Esophagus muscularis mucosa (tissue), 4 donors: ENCODE results near the gene ABCC8. TPM values are rescaled to one million over a fixed set of nuclear protein-coding genes. Genes with fewer than 3 reads are reported as not detected.

Experiments used
- DNase-seq: peaks from one replicate; pipeline ENCODE4 v3.0.0-alpha.2; 2017; ENCODE audit errors: extremely low spot score
- H3K27ac ChIP-seq, 4 donors: fragments of 200-600 bp; sonication (generic); replicated peaks in 1 of 4; 1 replicate in 3 of 4; 2 replicates in 1 of 4; pipeline ENCODE4 v1.5.1; 2016 to 2019; ENCODE audit warnings: mild to moderate bottlenecking in 1 of 4
- H3K27me3 ChIP-seq, 4 donors: fragments of 200-600 bp; sonication (generic); one replicate each; pipeline versions ENCODE4 v1.5.1 to v1.6.0; 2016 to 2019
- H3K36me3 ChIP-seq, 4 donors: fragments of 200-600 bp; sonication (generic); one replicate each; pipeline ENCODE4 v1.5.1; 2016 to 2019
- H3K4me1 ChIP-seq, 4 donors: fragments of 200-600 bp; sonication (generic); one replicate each; pipeline ENCODE4 v1.5.1; 2016 to 2019
- H3K4me3 ChIP-seq, 4 donors: fragments of 200-600 bp; sonication (generic); 1 replicate in 2 of 4; 2 replicates in 2 of 4; pipeline ENCODE4 v1.5.1; 2016 to 2019; ENCODE audit warnings: mild to moderate bottlenecking in 4 of 4, moderate library complexity in 1 of 4
- H3K9me3 ChIP-seq, 4 donors: fragments of 200-600 bp; sonication (generic); 1 replicate in 3 of 4; 2 replicates in 1 of 4; pipeline ENCODE4 v1.5.1; 2016 to 2019
- CTCF ChIP-seq, 3 experiments: fragments of 200-600 bp in 2 of 3; fragments of 450-650 bp in 1 of 3; sonication (generic) in 2 of 3; IDR thresholded peaks; one replicate each; pipeline ENCODE4 v1.5.1; 2017 to 2019; ENCODE audit warnings: antibody characterized with exemption in 3 of 3, mild to moderate bottlenecking in 2 of 3, moderate library complexity in 1 of 3
- EP300 ChIP-seq: sonication (generic); formaldehyde crosslinking; IDR thresholded peaks from one replicate; pipeline ENCODE4 v1.6.1; 2017; ENCODE audit warnings: antibody characterized with exemption
- POLR2A ChIP-seq: fragments of 450-650 bp; IDR thresholded peaks from one replicate; pipeline ENCODE4 v1.6.1; 2017; ENCODE audit warnings: antibody characterized with exemption, moderate library complexity, mild to moderate bottlenecking, low read depth
- POLR2AphosphoS5 ChIP-seq, 2 donors: sonication (generic); formaldehyde crosslinking; IDR thresholded peaks; one replicate each; pipeline ENCODE4 v1.6.1; 2017; ENCODE audit warnings: antibody characterized with exemption in 2 of 2
- WGBS: methylation state at CpG from one replicate; pipeline ENCODE4 v1.1.5; 2018; 5-methylcytosine and 5-hydroxymethylcytosine counted together
- intact Hi-C: fragments of 100-400 bp; cut with DNase I; formaldehyde crosslinking; loops from one replicate; pipeline ENCODE4 v1.15.1; 2023
- total RNA-seq, 4 donors: library from RNA; depleted of rRNA; stranded (reverse); fragments of >200 nt; gene quantifications; one replicate each; pipeline versions ENCODE4 v1.1.0 to v1.2.1, GENCODE V29; 2016

The ABCC8 gene
- total RNA-seq, 4 donors from 2014 or later: 0.63 to 2.5 (median 1.7) TPM

- Histone ChIP-seq H3K27ac (no peak overlapping the region), H3K4me3 (no peak overlapping the region), H3K36me3 (no peaks in the 10 kb centered on the region), H3K4me1 (no peaks in the 10 kb centered on the region), H3K27me3 (peaks cover 0 to 34% (median 0%) of the 10 kb centered on the region in 4 donors), H3K9me3 (no peaks in the 10 kb centered on the region)
- TF ChIP-seq POLR2A: no peak
- no peak for TF ChIP-seq EP300
- no peak for TF ChIP-seq CTCF (IDR thresholded peaks at IDR 0.05)
- TF ChIP-seq POLR2AphosphoS5 (IDR thresholded peaks at IDR 0.05): no peak
- intact Hi-C loops: no loop called here
- DNase-seq: no peak
- 42% methylated on average over 9 of the region's 9 CpGs for WGBS
These were observed 37.3 kb downstream of the ABCC8 start for GRCh38 chr11:17439316-17439782.

- Histone ChIP-seq H3K4me3 (no peak overlapping the region), H3K27me3 (peaks cover 0 to 25% (median 0%) of the 10 kb centered on the region in 4 donors), H3K27ac (no peak overlapping the region), H3K36me3 (no peaks in the 10 kb centered on the region), H3K9me3 (no peaks in the 10 kb centered on the region), H3K4me1 (no peaks in the 10 kb centered on the region)
- DNase-seq: no peak
- TF ChIP-seq POLR2AphosphoS5 (IDR thresholded peaks at IDR 0.05) (no peak), POLR2A (no peak), EP300 (no peak), CTCF (IDR thresholded peaks at IDR 0.05) (no peak)
- intact Hi-C loops: no loop called here
- WGBS: 58% methylated on average over 3 of the region's 3 CpGs
These were observed 39.3 kb downstream of the ABCC8 start for GRCh38 chr11:17437366-17437765.

GRCh38 chr11:17434108-17434507 lies 42.5 kb downstream of the ABCC8 start:
- 68% methylated on average over 4 of the region's 4 CpGs for WGBS
- no peaks in the 10 kb centered on the region for H3K9me3 ChIP-seq
- peaks cover 0 to 11% (median 0%) of the 10 kb centered on the region in 4 donors for H3K27me3 ChIP-seq
- H3K36me3 ChIP-seq: no peaks in the 10 kb centered on the region
- H3K27ac ChIP-seq: no peak overlapping the region
- intact Hi-C loops: no loop called here
- no peak overlapping the region for H3K4me3 ChIP-seq
- TF ChIP-seq EP300: no peak
- no peak for DNase-seq
- H3K4me1 ChIP-seq: peaks cover 0 to 5% (median 1%) of the 10 kb centered on the region in 4 donors

DNA sequence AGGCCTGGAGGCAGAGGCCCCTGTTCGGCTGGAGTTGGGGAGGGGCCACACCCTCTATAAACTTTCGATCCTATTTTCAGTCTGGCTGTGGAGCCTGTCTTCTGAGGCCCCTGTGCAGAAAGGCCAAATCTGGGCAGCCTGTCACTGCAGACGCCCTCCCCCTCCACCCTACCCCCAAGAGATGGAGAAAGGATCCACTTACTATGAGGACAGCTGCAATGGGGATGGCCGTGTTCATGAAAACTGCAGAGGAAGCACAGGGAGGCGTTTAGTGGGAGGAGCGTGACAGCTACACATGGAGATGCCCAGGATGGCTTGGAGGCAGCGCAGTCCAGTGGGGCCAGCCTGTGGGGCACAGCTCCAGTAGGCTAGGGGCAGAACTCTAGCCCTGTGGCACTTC lies 44.6 kb downstream of the ABCC8 start:
- no peaks in the 10 kb centered on the region for H3K36me3 ChIP-seq
- peaks cover 0 to 6% (median 0%) of the 10 kb centered on the region in 4 donors for H3K27me3 ChIP-seq
- no peak overlapping the region for H3K4me3 ChIP-seq
- DNase-seq: no peak
- 56% methylated on average over 7 of the region's 7 CpGs for WGBS
- peaks cover 0 to 5% (median 1%) of the 10 kb centered on the region in 4 donors for H3K4me1 ChIP-seq
- H3K27ac ChIP-seq: no peak overlapping the region
- intact Hi-C loops: no loop called here
- no peaks in the 10 kb centered on the region for H3K9me3 ChIP-seq
- TF ChIP-seq POLR2A (no peak), POLR2AphosphoS5 (IDR thresholded peaks at IDR 0.05) (no peak), EP300 (no peak), CTCF (IDR thresholded peaks at IDR 0.05) (no peak)

GRCh38 chr11:17431139-17431538 lies 45.5 kb downstream of the ABCC8 start:
- Histone ChIP-seq H3K4me1 (peaks cover 0 to 5% (median 1%) of the 10 kb centered on the region in 4 donors), H3K27me3 (peaks cover 0 to 6% (median 0%) of the 10 kb centered on the region in 4 donors), H3K27ac (no peak overlapping the region), H3K36me3 (no peaks in the 10 kb centered on the region), H3K4me3 (no peak overlapping the region), H3K9me3 (no peaks in the 10 kb centered on the region)
- intact Hi-C loops: no loop called here
- DNase-seq: no peak
- TF ChIP-seq EP300: no peak
- no peak for TF ChIP-seq POLR2A
- no peak for TF ChIP-seq POLR2AphosphoS5 (IDR thresholded peaks at IDR 0.05)
- no peak for TF ChIP-seq CTCF (IDR thresholded peaks at IDR 0.05)
- 41% methylated on average over 7 of the region's 8 CpGs for WGBS
